Panc1 (cell line): ENCODE measurements around the gene AARS2.

ENCODE experiments used
- POLR2AphosphoS5 ChIP-seq: IDR thresholded peaks from 2 replicates; pipeline ENCODE4 v1.6.1; 2012; ENCODE audit warnings: mild to moderate bottlenecking, low read depth, low read length, moderate library complexity
- TF ChIP-seq, protein P1 (sequence below): fragments of 450-650 bp; IDR thresholded peaks from 2 replicates; pipeline ENCODE4 v1.5.1; 2017; ENCODE audit warnings: mild to moderate bottlenecking
- TF ChIP-seq, protein P2 (sequence below), 2 experiments: IDR thresholded peaks; 2 replicates each; pipeline ENCODE4 v1.6.1; 2011 to 2012; ENCODE audit warnings: low read depth in 2 of 2, control low read depth in 1 of 2, low read length in 1 of 2, mild to moderate bottlenecking in 1 of 2, moderate library complexity in 1 of 2; ENCODE audit not compliant: insufficient read depth in 1 of 2

DNA sequence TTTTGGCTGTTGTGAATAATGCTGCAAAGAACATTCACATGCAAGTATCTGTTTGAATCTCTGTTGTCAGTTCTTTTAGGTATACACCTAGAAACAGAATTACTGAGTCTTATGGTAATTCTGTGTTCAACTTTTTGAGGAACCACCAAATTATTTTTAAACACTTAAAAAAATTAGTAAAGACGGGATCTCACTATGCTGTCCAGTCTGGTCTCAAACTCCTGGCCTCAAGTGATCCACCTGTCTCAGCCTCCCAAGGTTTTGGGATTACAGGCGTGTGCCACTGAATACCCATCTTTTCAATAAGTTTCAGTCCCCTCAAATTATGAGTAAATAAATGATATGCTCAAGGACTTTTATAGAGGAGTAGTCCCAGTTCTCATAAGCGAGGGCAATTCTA is 46.8 kb upstream of the AARS2 start:
- TF ChIP-seq, protein P1, sequence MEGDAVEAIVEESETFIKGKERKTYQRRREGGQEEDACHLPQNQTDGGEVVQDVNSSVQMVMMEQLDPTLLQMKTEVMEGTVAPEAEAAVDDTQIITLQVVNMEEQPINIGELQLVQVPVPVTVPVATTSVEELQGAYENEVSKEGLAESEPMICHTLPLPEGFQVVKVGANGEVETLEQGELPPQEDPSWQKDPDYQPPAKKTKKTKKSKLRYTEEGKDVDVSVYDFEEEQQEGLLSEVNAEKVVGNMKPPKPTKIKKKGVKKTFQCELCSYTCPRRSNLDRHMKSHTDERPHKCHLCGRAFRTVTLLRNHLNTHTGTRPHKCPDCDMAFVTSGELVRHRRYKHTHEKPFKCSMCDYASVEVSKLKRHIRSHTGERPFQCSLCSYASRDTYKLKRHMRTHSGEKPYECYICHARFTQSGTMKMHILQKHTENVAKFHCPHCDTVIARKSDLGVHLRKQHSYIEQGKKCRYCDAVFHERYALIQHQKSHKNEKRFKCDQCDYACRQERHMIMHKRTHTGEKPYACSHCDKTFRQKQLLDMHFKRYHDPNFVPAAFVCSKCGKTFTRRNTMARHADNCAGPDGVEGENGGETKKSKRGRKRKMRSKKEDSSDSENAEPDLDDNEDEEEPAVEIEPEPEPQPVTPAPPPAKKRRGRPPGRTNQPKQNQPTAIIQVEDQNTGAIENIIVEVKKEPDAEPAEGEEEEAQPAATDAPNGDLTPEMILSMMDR, result no peak
- TF ChIP-seq POLR2AphosphoS5, result no peak
- TF ChIP-seq, protein P2, sequence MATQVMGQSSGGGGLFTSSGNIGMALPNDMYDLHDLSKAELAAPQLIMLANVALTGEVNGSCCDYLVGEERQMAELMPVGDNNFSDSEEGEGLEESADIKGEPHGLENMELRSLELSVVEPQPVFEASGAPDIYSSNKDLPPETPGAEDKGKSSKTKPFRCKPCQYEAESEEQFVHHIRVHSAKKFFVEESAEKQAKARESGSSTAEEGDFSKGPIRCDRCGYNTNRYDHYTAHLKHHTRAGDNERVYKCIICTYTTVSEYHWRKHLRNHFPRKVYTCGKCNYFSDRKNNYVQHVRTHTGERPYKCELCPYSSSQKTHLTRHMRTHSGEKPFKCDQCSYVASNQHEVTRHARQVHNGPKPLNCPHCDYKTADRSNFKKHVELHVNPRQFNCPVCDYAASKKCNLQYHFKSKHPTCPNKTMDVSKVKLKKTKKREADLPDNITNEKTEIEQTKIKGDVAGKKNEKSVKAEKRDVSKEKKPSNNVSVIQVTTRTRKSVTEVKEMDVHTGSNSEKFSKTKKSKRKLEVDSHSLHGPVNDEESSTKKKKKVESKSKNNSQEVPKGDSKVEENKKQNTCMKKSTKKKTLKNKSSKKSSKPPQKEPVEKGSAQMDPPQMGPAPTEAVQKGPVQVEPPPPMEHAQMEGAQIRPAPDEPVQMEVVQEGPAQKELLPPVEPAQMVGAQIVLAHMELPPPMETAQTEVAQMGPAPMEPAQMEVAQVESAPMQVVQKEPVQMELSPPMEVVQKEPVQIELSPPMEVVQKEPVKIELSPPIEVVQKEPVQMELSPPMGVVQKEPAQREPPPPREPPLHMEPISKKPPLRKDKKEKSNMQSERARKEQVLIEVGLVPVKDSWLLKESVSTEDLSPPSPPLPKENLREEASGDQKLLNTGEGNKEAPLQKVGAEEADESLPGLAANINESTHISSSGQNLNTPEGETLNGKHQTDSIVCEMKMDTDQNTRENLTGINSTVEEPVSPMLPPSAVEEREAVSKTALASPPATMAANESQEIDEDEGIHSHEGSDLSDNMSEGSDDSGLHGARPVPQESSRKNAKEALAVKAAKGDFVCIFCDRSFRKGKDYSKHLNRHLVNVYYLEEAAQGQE (IDR thresholded peaks at IDR 0.05; ENCODE audit: insufficient read depth in 1 of 2, low read depth in 2 of 2, low read length in 1 of 2), result no peak
